Heart right ventricle (tissue), 16 donors: ENCODE data around the gene POLR2E. TPM values are rescaled to one million over a fixed set of nuclear protein-coding genes. Genes with fewer than 3 reads are reported as not detected.

ENCODE experiments used
- ATAC-seq, 8 donors: fragments of 200-7000 bp; cut with Tn5 transposase; one replicate each; pipeline ENCODE4 v1.9.1; 2020; ENCODE audit warnings: mild to moderate bottlenecking in 8 of 8, moderate library complexity in 8 of 8, moderate number of reproducible peaks in 1 of 8
- DNase-seq, 2 donors: peaks; one replicate each; pipeline ENCODE4 v3.0.0-alpha.2; 2020
- H3K27ac ChIP-seq, 10 donors: fragments of 200-600 bp; sonication (generic) in 2 of 10; one replicate each; pipeline versions ENCODE4 v1.5.0 to v1.8.0; 2020 to 2022; ENCODE audit warnings: mild to moderate bottlenecking in 3 of 10
- H3K27me3 ChIP-seq, 7 donors: fragments of 200-600 bp; one replicate each; pipeline ENCODE4 v1.8.0; 2021 to 2022; ENCODE audit warnings: mild to moderate bottlenecking in 2 of 7
- H3K36me3 ChIP-seq, 9 donors: fragments of 200-600 bp; sonication (generic) in 1 of 9; one replicate each; pipeline versions ENCODE4 v1.5.0 to v1.8.0; 2020 to 2022; ENCODE audit warnings: mild to moderate bottlenecking in 2 of 9
- H3K4me1 ChIP-seq, 9 donors: fragments of 200-600 bp; sonication (generic) in 1 of 9; one replicate each; pipeline versions ENCODE4 v1.5.0 to v1.8.0; 2020 to 2022; ENCODE audit warnings: mild to moderate bottlenecking in 4 of 9
- H3K4me3 ChIP-seq, 10 donors: fragments of 200-600 bp; sonication (generic) in 2 of 10; one replicate each; pipeline versions ENCODE4 v1.5.0 to v1.8.0; 2020 to 2022; ENCODE audit warnings: mild to moderate bottlenecking in 7 of 10, moderate library complexity in 2 of 10
- H3K9me3 ChIP-seq, 11 donors: fragments of 200-600 bp in 10 of 11; sonication (generic) in 2 of 11; one replicate each; pipeline versions ENCODE4 v1.5.0 to v1.8.0; 2013 to 2022; ENCODE audit warnings: mild to moderate bottlenecking in 2 of 11, control low read depth in 1 of 11, moderate library complexity in 1 of 11
- WGBS, 2 donors: extraction: QIAGEN DNeasy Blood & Tissue Kit; methylation state at CpG; one replicate each; pipeline ENCODE4 v1.1.7; 2013; ENCODE audit warnings: inconsistent platforms in 1 of 2; 5-methylcytosine and 5-hydroxymethylcytosine counted together
- intact Hi-C, 10 donors: fragments of 100-400 bp; cut with DNase I; formaldehyde crosslinking; loops; one replicate each; pipeline versions ENCODE4 v1.11.1 to v1.14.2; 2022
- polyA plus RNA-seq, 2 donors: library from polyadenylated mRNA; stranded (reverse); fragments of 200-250 nt; gene quantifications; one replicate each; pipeline ENCODE4 v1.2.3, GENCODE V29; 2013
- total RNA-seq, 10 donors: library from RNA; stranded (reverse); fragmentation: NEBNext Ultra II Directional in 3 of 10; extraction: Animal tissue kit (Norgen Biotek cat#: 25700) in 3 of 10; gene quantifications; one replicate each; pipeline versions ENCODE4 v1.2.1 to v1.2.4, GENCODE V29; 2021 to 2023
- TF ChIP-seq, protein P1 (sequence below), 9 donors: fragments of 200-600 bp; sonication (generic) in 2 of 9; IDR thresholded peaks; one replicate each; pipeline versions ENCODE4 v1.5.0 to v1.8.0; 2021 to 2022; ENCODE audit warnings: antibody characterized with exemption in 9 of 9, mild to moderate bottlenecking in 5 of 9, moderate library complexity in 1 of 9
- donor health status: Arrhythmogenic right ventricular cardiomyopathy.
- donor health status: ischemic (EF 13 %, LVEDD 7.1; RV severe dilation, severe dysfunction).
- donor health status: healthy with polysubstance abuse.
- donor health status: DM: no; HTN: yes; CAD: no.
- donor health status: DM: no; HTN: no; CAD: no.
- donor health status: ischemic (EF 25% LVEDD 6.9; RV normal size, moderate dysfunction).
- donor health status: ischemic (EF 25% LVEDD 5.7; RV mildly dilated, moderate dysfunction).
- donor health status: healthy.
- donor health status: DM: yes; HTN: yes; CAD: no.
- donor health status: Ischemic cardiomyopathy.
- donor health status: ischemic (EF 35%, LVEDD 5.7; RV mildly dilated, moderate dysfunction).
- donor health status: nonischemic (EF 11% LVEDD 7.7; RV severe dilation, severe dysfunction).
- donor health status: DM: yes; HTN: yes; CAD: no.
- donor health status: PGD.
- donor health status: ischemic (EF 29% LVEDD 5.4; RV normal size, mild dysfunction).
- donor health status: nonischemic (EF 23%, LVEDD 6.1; RV moderate dilation, normal function).

The POLR2E gene
- total and polyA plus RNA-seq, 12 donors: 111 to 215 (median 134) TPM

DNA sequence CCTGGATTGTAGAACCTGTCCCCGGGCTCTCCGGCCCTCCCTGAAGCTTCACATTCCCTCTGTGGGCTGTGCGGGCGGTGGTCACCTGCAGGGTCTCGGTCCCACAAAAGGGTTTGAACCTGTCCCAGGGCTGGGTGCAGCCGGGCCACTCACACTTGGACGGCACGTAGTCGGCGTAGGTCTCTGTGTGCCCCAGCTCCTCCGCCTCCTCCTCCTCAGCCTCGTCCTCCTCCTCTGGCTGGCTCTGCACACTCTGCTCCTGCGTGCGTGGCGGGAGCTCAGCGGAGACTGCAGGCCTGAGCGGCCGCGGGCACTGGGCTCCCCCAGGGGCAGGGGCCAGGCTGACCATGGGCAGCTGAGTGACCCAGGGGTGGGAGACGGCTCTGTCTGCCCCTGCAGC is 28.2 kb upstream of the POLR2E start:
- TF ChIP-seq, protein P1, sequence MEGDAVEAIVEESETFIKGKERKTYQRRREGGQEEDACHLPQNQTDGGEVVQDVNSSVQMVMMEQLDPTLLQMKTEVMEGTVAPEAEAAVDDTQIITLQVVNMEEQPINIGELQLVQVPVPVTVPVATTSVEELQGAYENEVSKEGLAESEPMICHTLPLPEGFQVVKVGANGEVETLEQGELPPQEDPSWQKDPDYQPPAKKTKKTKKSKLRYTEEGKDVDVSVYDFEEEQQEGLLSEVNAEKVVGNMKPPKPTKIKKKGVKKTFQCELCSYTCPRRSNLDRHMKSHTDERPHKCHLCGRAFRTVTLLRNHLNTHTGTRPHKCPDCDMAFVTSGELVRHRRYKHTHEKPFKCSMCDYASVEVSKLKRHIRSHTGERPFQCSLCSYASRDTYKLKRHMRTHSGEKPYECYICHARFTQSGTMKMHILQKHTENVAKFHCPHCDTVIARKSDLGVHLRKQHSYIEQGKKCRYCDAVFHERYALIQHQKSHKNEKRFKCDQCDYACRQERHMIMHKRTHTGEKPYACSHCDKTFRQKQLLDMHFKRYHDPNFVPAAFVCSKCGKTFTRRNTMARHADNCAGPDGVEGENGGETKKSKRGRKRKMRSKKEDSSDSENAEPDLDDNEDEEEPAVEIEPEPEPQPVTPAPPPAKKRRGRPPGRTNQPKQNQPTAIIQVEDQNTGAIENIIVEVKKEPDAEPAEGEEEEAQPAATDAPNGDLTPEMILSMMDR (IDR thresholded peaks at IDR 0.05): no peak
- Histone ChIP-seq H3K36me3 (peaks cover 21 to 100% (median 42%) of the 10 kb centered on the region in 9 donors), H3K27me3 (no peaks in the 10 kb centered on the region), H3K9me3 (no peaks in the 10 kb centered on the region), H3K4me1 (peaks cover 0 to 33% (median 0%) of the 10 kb centered on the region in 9 donors), H3K27ac (no peak overlapping the region), H3K4me3 (no peak overlapping the region)
- DNase-seq: no peak
- intact Hi-C loops: loop anchor here in 2 of 10 donors (5.0 to 10.0 kb wide), 2 partner anchors 51 to 59 kb away; partner anchors contain the start of gene SBNO2 (in 1 of the 2)
- WGBS, 2 donors: 95 to 97% methylated on average over 20 of the region's 20 CpGs
- peak in 1 of 8 donors; percentile 1 for ATAC-seq

DNA sequence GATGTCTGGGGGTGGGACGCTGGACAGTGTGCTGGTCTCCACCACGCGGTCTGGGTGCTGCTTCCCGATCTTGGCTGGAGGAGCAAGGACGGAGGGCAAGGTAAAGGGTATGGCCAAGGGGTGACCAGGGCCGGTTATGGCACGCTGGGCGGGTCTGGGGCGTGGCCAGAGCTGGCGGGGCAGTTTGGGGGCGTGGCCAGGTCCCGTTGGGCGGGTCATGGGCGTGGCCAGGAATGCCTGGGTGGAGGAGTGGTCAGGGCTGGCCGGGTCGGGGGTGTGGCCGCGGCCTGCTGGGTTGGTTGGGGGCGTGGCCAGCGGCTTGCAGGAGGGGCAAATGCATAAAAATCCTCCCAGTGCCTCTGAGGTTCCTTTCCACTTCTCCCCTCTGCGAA is 27.8 kb upstream of the POLR2E start:
- H3K27ac ChIP-seq: no peak overlapping the region
- 60 to 75% methylated on average over 20 to 21 of the region's 21 CpGs for WGBS, 2 donors
- H3K36me3 ChIP-seq: peaks cover 21 to 100% (median 44%) of the 10 kb centered on the region in 9 donors
- H3K9me3 ChIP-seq: no peaks in the 10 kb centered on the region
- DNase-seq (peak in 1 of 2 donors; percentile 63), ATAC-seq (peak; percentile 23 to 78 (median 41))
- peaks cover 0 to 31% (median 0%) of the 10 kb centered on the region in 9 donors for H3K4me1 ChIP-seq
- TF ChIP-seq, protein P1 (IDR thresholded peaks at IDR 0.05): no peak
- no peak overlapping the region for H3K4me3 ChIP-seq
- intact Hi-C loops: loop anchor here in 2 of 10 donors (5.0 to 10.0 kb wide), 2 partner anchors 52 to 59 kb away; partner anchors contain the start of gene SBNO2 (in 1 of the 2)
- H3K27me3 ChIP-seq: no peaks in the 10 kb centered on the region

DNA sequence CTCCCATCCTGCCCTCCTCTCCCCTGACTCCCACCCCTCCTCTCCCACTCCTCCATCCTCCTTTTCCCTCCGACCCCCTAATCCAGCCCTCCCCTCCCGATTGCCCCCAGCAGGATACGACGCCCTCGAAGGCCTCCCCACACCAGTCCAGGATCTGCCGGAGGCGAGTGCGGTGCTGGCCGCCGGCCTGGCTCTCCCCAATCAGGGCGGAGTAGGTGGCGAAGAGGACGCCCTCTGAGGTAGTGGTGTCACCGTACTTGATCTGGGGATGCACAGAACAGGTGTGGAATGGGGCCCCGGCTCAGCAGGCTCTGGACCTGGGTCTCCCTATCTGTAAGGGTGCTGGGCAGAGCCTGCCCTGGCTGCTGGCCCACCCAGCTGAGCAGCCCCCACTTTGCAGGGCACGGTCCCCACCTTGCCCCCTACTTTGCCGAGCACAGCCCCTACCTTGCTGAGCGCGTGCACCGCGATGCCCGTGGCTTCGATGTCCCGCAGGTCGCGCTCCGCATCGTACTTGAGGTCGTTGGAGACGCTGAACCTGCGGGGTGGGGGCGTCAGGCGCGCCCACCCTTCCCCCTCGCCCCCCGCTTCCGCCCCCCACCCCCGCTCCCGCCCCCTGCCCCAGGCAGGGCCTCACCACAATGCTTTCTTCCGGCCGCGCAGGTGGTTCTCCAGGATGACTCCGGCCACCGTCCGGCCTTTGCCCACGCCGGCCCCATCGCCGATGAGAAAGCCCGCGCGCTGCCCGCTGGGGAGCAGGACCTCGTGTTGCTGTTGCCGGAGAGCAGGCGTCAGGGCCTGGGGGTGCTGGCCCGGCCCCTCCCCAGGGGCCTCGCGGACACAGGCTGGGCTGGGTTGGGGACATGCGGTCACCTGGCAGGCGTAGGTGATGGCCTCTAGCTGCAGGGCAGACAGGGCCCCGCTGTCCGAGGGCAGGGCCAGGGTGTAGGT is 27.1 kb upstream of the POLR2E start:
- H3K9me3 ChIP-seq: no peaks in the 10 kb centered on the region
- WGBS, 2 donors: 95 to 96% methylated on average over 63 of the region's 63 CpGs
- H3K36me3 ChIP-seq: peaks cover 21 to 100% (median 47%) of the 10 kb centered on the region in 9 donors
- DNase-seq: no peak
- TF ChIP-seq, protein P1 (IDR thresholded peaks at IDR 0.05): no peak
- no peak overlapping the region for H3K27ac ChIP-seq
- H3K27me3 ChIP-seq: no peaks in the 10 kb centered on the region
- no peak overlapping the region for H3K4me3 ChIP-seq
- peaks cover 0 to 25% (median 0%) of the 10 kb centered on the region in 9 donors for H3K4me1 ChIP-seq
- ATAC-seq: peak in 2 of 8 donors; percentile 3 to 11
- intact Hi-C loops: loop anchor here in 2 of 10 donors (5.0 to 10.0 kb wide), 2 partner anchors 53 to 60 kb away; partner anchors contain the start of gene SBNO2 (in 1 of the 2)

DNA sequence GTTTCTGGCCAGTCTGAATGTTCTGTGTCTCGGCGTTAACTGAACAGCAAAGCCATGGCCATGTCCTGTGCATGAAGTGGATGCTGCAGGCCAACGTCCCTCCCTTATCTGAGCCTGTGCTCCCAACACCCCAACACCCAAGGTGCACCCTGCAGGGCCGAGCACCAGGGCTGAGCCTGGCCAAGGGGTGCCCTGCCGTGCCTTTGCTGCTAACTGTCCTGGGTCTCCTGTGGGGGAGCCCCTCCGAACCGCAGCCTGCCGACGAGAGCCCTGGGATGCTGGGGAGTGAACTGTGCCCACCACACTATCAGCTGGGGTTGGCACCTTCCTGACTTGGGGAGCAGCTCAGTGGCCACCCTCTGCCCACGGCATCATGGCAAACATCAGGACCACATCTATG is 26.2 kb upstream of the POLR2E start:
- Histone ChIP-seq H3K4me3 (no peak overlapping the region), H3K27me3 (no peaks in the 10 kb centered on the region), H3K27ac (no peak overlapping the region), H3K36me3 (peaks cover 12 to 100% (median 50%) of the 10 kb centered on the region in 9 donors), H3K9me3 (no peaks in the 10 kb centered on the region), H3K4me1 (peaks cover 0 to 16% (median 0%) of the 10 kb centered on the region in 9 donors)
- intact Hi-C loops: loop anchor here in 2 of 10 donors (5.0 to 10.0 kb wide), 2 partner anchors 53 to 61 kb away; partner anchors contain the start of gene SBNO2 (in 1 of the 2)
- ATAC-seq (no peak), DNase-seq (no peak)
- TF ChIP-seq, protein P1 (IDR thresholded peaks at IDR 0.05): no peak
- 92 to 95% methylated on average over 10 of the region's 10 CpGs for WGBS, 2 donors
